ENCODE measurements around the gene GLRA1. TPM values are rescaled to one million over a fixed set of nuclear protein-coding genes. Genes with fewer than 3 reads are reported as not detected.
A peak's percentile ranks its signal among the peaks of the same experiment; 100 is the strongest.
"Not testable (repeated sequence)": the region's sequence is repeated elsewhere in the genome, so short reads cannot be mapped to it uniquely, and the experiment has no call there.

The GLRA1 gene
- total and polyA plus RNA-seq, 2 experiments from 2014 or later = not detected

DNA sequence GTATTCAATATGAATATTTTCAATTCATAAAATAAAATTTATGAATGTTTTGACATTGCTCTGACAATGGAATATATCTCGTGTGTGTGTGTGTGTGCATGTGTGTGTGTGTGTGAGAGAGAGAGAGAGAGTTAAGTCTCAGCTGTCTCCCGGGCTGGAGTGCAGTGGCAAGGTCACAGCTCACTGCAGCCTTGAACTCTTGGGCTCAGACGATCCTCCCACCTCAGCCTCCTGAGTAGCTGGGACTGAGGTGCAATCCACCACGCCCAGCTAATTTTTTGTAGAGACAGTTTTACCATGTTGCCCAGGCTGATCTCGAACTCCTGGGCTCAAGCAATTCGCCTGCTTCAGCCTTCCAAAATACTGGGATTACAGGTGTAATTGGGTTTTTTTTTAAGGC lies 136.8 kb downstream of the GLRA1 start:
- Histone ChIP-seq H3K36me3 (peaks cover 32% of the 10 kb centered on the region), H3K9me3 (ENCODE audit: low read depth) (no peaks in the 10 kb centered on the region), H3K4me3 (no peak overlapping the region), H3K4me1 (ENCODE audit: low read depth) (peaks cover 11% of the 10 kb centered on the region), H3K27ac (no peak overlapping the region), H3K27me3 (no peaks in the 10 kb centered on the region)
- TF ChIP-seq, protein P1, sequence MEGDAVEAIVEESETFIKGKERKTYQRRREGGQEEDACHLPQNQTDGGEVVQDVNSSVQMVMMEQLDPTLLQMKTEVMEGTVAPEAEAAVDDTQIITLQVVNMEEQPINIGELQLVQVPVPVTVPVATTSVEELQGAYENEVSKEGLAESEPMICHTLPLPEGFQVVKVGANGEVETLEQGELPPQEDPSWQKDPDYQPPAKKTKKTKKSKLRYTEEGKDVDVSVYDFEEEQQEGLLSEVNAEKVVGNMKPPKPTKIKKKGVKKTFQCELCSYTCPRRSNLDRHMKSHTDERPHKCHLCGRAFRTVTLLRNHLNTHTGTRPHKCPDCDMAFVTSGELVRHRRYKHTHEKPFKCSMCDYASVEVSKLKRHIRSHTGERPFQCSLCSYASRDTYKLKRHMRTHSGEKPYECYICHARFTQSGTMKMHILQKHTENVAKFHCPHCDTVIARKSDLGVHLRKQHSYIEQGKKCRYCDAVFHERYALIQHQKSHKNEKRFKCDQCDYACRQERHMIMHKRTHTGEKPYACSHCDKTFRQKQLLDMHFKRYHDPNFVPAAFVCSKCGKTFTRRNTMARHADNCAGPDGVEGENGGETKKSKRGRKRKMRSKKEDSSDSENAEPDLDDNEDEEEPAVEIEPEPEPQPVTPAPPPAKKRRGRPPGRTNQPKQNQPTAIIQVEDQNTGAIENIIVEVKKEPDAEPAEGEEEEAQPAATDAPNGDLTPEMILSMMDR (IDR thresholded peaks at IDR 0.05; ENCODE audit: low read depth, low read length) = no peak
- no peak for DNase-seq (ENCODE audit: low read depth in 1 of 2, low spot score in 1 of 2)

GRCh38 chr5:151786468-151786867 lies 138.2 kb downstream of the GLRA1 start:
- H3K4me3 ChIP-seq = no peak overlapping the region
- TF ChIP-seq, protein P1 (IDR thresholded peaks at IDR 0.05; ENCODE audit: low read depth, low read length) = no peak
- H3K36me3 ChIP-seq = peaks cover 19% of the 10 kb centered on the region
- no peak overlapping the region for H3K27ac ChIP-seq
- no peaks in the 10 kb centered on the region for H3K27me3 ChIP-seq
- DNase-seq (ENCODE audit: low read depth in 1 of 2, low spot score in 1 of 2) = no peak
- H3K9me3 ChIP-seq (ENCODE audit: low read depth) = no peaks in the 10 kb centered on the region
- peaks cover 20% of the 10 kb centered on the region for H3K4me1 ChIP-seq (ENCODE audit: low read depth)

DNA sequence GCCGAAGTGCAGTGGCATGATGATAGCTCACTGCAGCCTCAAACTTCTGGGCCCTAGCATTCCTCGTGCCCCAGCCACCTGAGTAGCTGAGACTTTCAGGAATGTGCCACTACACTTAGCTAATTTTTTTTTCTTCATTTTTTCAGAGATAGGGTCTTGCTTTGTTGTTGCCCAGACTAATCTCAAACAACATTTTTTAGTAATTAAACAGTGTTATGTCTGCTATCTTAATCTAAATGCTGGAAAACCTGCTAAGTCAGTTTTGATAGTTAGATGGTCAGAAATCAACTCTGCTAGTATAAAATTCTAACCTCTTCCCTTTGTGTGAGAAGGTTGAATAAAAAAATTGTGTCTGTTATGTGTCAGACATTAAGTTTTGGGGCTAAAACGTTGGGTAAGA lies 140.5 kb downstream of the GLRA1 start:
- Histone ChIP-seq H3K36me3 (peaks cover 2% of the 10 kb centered on the region), H3K27me3 (no peaks in the 10 kb centered on the region), H3K4me1 (ENCODE audit: low read depth) (peaks cover 31% of the 10 kb centered on the region), H3K4me3 (no peak overlapping the region), H3K9me3 (ENCODE audit: low read depth) (no peaks in the 10 kb centered on the region), H3K27ac (peak overlapping the region; percentile 22)
- peak in 1 of 2 donors; percentile 20 for DNase-seq (ENCODE audit: low read depth in 1 of 2, low spot score in 1 of 2)
- TF ChIP-seq, protein P1 (IDR thresholded peaks at IDR 0.05; ENCODE audit: low read depth, low read length) = no peak

DNA sequence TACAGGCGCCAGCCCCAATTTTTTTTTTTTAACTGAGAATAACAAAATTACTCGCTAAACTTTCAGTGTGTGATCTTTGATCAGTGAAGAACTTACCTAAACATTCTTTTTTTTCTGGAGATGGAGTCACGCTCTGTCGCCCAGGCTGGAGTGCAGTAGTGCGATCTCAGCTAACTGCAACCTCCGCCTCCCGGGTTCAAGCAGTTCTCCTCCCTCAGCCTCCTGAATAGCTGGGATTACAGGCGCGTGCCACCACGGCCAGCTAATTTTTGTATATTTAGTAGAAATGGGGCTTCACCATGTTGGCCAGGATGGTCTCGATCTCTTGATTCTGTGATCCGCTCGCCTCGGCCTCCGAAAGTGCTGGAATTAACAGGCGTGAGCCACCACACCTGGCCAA lies 141.0 kb downstream of the GLRA1 start:
- H3K27ac ChIP-seq; H3K27me3 ChIP-seq; DNase-seq (ENCODE audit: low read depth in 1 of 2, low spot score in 1 of 2); H3K9me3 ChIP-seq (ENCODE audit: low read depth); H3K36me3 ChIP-seq; H3K4me3 ChIP-seq: not testable (repeated sequence)
- H3K4me1 ChIP-seq (ENCODE audit: low read depth) = peaks cover 31% of the 10 kb centered on the region

DNA sequence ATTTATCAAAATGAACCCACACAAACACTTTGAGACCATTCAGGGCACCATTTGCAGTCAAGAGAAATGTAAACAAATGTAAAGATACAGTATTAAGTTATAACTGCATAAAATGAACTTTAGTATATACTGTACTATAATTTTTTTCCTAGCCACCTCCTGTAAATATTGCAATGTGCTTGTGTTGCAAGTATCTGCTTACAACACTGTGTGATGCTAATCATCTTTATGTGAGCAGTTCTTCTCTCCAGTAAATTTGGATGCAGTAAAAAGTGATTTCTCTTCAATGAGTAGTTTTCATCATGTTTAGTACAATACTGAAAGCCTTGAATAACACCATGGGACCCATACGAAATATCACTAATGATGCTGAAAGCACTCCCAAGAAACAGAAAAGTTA lies 143.4 kb downstream of the GLRA1 start:
- DNase-seq (ENCODE audit: low read depth in 1 of 2, low spot score in 1 of 2) = peak in 1 of 2 donors; percentile 11
- Histone ChIP-seq H3K27ac (no peak overlapping the region), H3K4me1 (ENCODE audit: low read depth) (peaks cover 31% of the 10 kb centered on the region), H3K9me3 (ENCODE audit: low read depth) (no peaks in the 10 kb centered on the region), H3K4me3 (no peak overlapping the region), H3K27me3 (no peaks in the 10 kb centered on the region), H3K36me3 (peaks cover 6% of the 10 kb centered on the region)
- TF ChIP-seq, protein P1 (IDR thresholded peaks at IDR 0.05; ENCODE audit: low read depth, low read length) = no peak

- no peak for DNase-seq (ENCODE audit: low read depth in 1 of 2, low spot score in 1 of 2)
- H3K27ac ChIP-seq = no peak overlapping the region
- TF ChIP-seq, protein P1 (IDR thresholded peaks at IDR 0.05; ENCODE audit: low read depth, low read length) = no peak
- peaks cover 6% of the 10 kb centered on the region for H3K36me3 ChIP-seq
- H3K4me1 ChIP-seq (ENCODE audit: low read depth) = peaks cover 38% of the 10 kb centered on the region
- H3K9me3 ChIP-seq (ENCODE audit: low read depth) = no peaks in the 10 kb centered on the region
- no peak overlapping the region for H3K4me3 ChIP-seq
- no peaks in the 10 kb centered on the region for H3K27me3 ChIP-seq
Observed at GRCh38 chr5:151780348-151780747, 144.3 kb downstream of the GLRA1 start.

All from cardiac muscle cell (in vitro differentiated cells and primary cell).